ENCODE measurements around the gene SMIM33.
"Not testable (repeated sequence)": the region's sequence is repeated elsewhere in the genome, so short reads cannot be mapped to it uniquely, and the experiment has no call there.

Gene SMIM33

DNA sequence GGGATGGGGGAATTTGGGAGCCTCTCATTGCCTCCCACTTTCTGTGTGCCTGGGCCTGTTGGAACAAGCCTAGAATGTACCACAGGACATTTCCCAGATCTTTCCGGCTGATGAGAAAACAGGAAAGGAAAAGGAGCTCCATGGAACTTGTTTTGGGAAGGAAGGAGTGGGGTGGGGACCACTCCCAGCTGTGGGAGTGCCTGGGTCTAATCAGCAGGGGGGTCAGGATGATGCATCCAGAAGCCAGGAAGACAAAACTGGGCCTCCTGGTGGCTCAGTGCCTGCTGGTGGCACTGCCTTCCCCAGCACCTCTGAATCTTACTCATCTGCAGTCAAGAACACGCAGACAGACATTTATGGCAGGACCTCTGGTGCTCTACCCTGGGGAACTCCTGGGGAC lies 2.8 kb downstream of the SMIM33 start:
- H3K4me3 ChIP-seq (ENCODE audit: control insufficient read depth, low read depth, low read length): no peak overlapping the region
- peak; percentile 14 for DNase-seq (ENCODE audit: low read depth)
- TF ChIP-seq, protein P1, sequence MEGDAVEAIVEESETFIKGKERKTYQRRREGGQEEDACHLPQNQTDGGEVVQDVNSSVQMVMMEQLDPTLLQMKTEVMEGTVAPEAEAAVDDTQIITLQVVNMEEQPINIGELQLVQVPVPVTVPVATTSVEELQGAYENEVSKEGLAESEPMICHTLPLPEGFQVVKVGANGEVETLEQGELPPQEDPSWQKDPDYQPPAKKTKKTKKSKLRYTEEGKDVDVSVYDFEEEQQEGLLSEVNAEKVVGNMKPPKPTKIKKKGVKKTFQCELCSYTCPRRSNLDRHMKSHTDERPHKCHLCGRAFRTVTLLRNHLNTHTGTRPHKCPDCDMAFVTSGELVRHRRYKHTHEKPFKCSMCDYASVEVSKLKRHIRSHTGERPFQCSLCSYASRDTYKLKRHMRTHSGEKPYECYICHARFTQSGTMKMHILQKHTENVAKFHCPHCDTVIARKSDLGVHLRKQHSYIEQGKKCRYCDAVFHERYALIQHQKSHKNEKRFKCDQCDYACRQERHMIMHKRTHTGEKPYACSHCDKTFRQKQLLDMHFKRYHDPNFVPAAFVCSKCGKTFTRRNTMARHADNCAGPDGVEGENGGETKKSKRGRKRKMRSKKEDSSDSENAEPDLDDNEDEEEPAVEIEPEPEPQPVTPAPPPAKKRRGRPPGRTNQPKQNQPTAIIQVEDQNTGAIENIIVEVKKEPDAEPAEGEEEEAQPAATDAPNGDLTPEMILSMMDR (conservative IDR thresholded peaks at IDR 0.05; ENCODE audit: control insufficient read depth, insufficient read depth, low read depth, low read length): no peak

DNA sequence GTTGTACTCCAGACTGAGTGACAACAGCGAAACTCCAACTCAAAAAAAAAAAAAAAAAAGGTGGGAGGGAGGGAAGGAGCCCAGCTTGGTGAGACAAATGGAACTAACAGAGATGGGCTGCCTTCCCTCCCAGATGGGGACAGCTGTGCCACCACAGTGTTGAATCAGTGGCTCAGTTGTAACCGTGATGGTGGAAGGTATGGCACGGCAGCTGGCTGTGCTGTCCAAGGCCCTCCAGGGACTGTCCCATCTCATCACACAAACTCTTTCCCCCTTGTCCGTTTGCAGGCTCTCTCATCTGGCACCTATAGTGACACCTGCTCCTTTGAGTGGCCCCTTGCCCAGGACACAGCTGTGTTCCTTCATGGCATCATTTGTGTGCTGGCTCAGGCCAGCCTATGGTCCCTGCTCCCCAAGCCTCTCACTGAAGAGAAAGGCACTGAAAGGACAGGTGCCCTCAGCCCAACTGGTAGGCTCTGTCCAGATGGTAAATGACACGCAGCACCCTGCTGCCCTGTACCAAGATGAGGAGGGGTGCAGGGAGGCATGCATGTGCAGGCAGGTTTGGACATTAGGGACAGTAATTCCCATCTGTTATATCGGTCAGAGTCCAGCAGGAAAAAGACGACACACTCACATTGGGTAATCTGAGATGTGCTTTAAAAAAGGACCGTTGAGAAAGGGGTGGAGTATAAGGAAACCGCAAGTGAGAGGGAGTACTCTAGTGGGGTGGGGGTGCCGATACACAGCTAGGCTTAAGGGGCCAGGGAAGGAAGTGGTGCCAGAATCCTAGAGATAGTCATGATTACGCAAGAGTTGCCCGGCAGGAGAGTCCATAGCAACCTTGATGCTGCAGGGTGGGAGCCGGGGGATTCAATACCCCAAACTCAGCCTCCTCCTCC lies 4.3 kb downstream of the SMIM33 start:
- no peak overlapping the region for H3K4me3 ChIP-seq (ENCODE audit: control insufficient read depth, low read depth, low read length)
- TF ChIP-seq, protein P1 (conservative IDR thresholded peaks at IDR 0.05; ENCODE audit: control insufficient read depth, insufficient read depth, low read depth, low read length): no peak
- DNase-seq (ENCODE audit: low read depth): peak; percentile 81

DNA sequence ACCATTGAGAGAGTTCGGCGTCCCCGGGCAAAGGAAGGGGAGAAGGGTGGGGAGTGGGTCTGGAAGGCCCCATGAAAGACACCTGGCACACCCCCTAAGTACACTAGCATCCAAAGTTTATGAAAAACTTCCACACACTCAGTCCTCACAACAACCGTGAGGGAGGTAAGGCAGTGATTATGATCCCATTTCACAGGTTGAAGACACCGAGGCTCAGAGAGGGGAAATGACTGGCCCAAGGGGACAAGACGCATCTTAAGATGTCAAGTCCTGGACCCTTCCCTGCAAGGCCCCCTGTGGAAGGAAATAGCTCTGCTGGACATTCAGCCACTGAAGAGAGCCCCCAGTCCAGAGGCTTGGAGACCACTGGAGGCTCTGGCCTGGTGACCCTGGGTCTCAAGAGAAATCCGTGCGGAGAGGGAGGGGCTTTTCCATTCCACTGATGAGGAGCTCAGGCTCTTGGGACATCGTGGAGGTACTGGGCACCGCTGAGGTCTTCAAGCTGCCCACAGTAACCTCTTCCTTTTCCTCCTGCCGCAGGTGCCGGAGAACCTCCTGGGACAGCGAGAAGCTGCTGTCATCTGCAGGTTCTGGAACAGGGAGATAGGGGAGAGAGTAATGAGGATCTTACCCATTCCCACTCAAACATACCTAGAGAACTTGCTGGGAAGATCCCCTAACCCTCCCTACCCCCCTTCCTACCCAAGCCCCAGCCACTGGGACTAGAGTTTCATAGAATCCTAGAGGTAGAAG lies 5.2 kb downstream of the SMIM33 start:
- H3K4me3 ChIP-seq (ENCODE audit: control insufficient read depth, low read depth, low read length): no peak overlapping the region
- TF ChIP-seq, protein P1 (conservative IDR thresholded peaks at IDR 0.05; ENCODE audit: control insufficient read depth, insufficient read depth, low read depth, low read length): no peak
- DNase-seq (ENCODE audit: low read depth): no peak

- DNase-seq (ENCODE audit: low read depth); H3K4me3 ChIP-seq (ENCODE audit: control insufficient read depth, low read depth, low read length): not testable (repeated sequence)
Observed at GRCh38 chr5:139478657-139479423, 8.0 kb downstream of the SMIM33 start.

DNA sequence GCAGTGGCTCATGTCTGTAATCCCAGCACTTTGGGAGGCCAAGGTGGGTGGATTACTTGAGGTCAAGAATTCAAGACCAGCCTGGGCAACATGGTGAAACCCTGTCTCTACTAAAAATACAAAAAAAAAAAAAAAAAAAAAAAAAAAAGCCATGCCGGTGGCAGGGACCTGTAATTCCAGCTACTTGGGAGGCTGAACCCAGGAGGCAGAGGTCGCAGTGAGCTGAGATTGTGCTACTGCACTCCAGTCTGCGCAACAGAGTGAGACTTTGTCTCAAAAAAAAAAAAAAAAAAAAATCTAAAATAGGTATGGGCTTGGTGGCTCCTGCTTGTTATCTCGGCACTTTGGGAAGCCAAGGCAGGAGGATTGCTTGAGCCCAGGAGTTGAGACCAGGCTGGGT lies 8.9 kb downstream of the SMIM33 start:
- not testable (repeated sequence) for DNase-seq (ENCODE audit: low read depth); H3K4me3 ChIP-seq (ENCODE audit: control insufficient read depth, low read depth, low read length)

DNA sequence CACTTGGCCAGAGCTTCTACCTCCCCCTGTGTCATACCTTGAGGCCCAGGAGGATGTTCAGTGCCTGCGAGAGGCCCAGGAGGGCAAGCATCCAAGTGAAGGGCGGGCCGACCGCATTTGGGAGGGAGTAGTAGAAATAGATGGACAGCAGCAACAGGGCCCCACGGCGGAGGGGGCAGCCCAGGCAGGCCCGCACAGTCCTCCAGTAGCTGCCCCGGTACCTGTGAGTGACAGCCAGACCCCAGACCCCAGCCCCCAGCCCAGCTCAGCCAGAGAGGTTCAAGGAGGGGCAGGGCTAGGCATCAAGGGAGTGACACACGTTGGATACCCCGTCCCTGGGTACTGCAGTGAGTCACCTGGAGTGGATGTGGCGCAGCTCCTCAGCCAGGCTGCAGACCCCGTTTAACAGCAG lies 10.3 kb downstream of the SMIM33 start:
- H3K4me3 ChIP-seq (ENCODE audit: control insufficient read depth, low read depth, low read length): peak overlapping the region; percentile 53
- DNase-seq (ENCODE audit: low read depth): no peak

DNA sequence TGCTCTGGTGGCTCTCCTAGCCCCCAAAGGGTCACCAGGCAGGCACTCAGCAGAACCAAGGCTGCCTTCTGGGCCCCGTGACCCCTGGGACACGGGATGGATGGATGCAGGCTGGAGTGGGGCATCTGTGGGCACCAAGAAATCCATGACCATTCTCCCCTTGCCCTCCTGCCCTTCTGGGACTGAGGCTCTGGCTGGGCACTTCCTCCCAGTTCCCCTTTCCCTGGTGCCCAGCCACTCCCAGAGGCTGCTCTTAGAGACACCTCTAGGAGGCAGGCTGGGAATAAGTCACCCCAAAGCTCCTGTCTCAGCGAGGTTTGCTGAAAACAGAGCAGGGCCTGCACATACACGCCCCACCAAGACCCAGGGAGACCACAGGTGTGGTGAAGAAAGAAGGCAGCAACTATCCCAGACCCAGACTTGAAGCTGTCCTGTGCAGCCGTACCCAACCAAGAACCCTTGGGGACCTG lies 10.8 kb downstream of the SMIM33 start:
- DNase-seq (ENCODE audit: low read depth): peak; percentile 34
- TF ChIP-seq, protein P1 (conservative IDR thresholded peaks at IDR 0.05; ENCODE audit: control insufficient read depth, insufficient read depth, low read depth, low read length): peak; percentile 22
- H3K4me3 ChIP-seq (ENCODE audit: control insufficient read depth, low read depth, low read length): peak overlapping the region; percentile 53

More for the DNA sequence above, 10.3 kb downstream of the SMIM33 start:
- TF ChIP-seq, protein P1 (conservative IDR thresholded peaks at IDR 0.05; ENCODE audit: control insufficient read depth, insufficient read depth, low read depth, low read length): no peak

All from fibroblast of mammary gland (primary cell).